ENCODE results near the gene NT5DC4. TPM values are rescaled to one million over a fixed set of nuclear protein-coding genes. Genes with fewer than 3 reads are reported as not detected.

Gene NT5DC4
- total and polyA plus RNA-seq, 2 experiments from 2014 or later, result not detected

- in situ Hi-C loops (cut with MboI), result no loop called here
- WGBS, 2 experiments (ENCODE audit: low coverage in 1 of 2, low lambda C conversion rate in 2 of 2, missing lambda C conversion rate in 2 of 2), result 74% methylated on average over 5 of the region's 5 CpGs
- TF ChIP-seq EZH2phosphoT487 (IDR thresholded peaks at IDR 0.05; ENCODE audit: insufficient read depth, low read depth), result no peak
- TF ChIP-seq EZH2 (IDR thresholded peaks at IDR 0.05; ENCODE audit: insufficient read depth, poor library complexity, severe bottlenecking), result no peak
Observed at GRCh38 chr2:112730791-112731190, 10.0 kb downstream of the NT5DC4 start.

DNA sequence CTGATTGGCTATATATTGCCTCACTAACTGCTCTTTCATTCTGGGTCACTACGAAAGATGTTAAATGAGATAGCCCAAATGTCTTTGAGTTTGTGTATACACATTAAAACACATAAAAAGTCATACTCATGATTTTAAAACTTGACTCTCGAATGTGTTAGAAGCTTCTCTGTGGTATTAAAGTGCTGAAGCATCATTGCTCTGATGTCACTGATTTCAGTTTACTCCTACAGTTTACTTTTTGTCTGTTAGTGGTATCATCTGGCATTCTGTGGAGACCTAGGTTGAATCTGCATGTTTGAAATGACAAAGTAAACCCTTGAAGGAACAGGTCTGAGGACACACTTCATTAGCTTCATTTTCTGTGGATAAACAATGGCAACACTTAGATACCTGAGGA, 10.7 kb downstream of the NT5DC4 start:
- Histone ChIP-seq H3K4me3 (no peak overlapping the region), H3K27me3 (replicated peaks; ENCODE audit: insufficient read depth) (no peaks in the 10 kb centered on the region), H3K79me2 (ENCODE audit: insufficient read depth) (no peaks in the 10 kb centered on the region), H4K20me1 (ENCODE audit: insufficient read depth) (no peaks in the 10 kb centered on the region), H3K9ac (no peak overlapping the region), H3K36me3 (ENCODE audit: low read depth) (no peaks in the 10 kb centered on the region), H3K4me2 (ENCODE audit: unreplicated experiment) (no peak overlapping the region), H3K9me2 (ENCODE audit: insufficient read depth) (no peaks in the 10 kb centered on the region), H2AFZ (no peak overlapping the region), H3F3A (ENCODE audit: insufficient read depth) (no peaks in the 10 kb centered on the region; the same call in 1 of the 2 replicates), H3K4me1 (ENCODE audit: insufficient read depth) (no peaks in the 10 kb centered on the region), H3K9me3 (ENCODE audit: low read depth) (no peaks in the 10 kb centered on the region), H3K27ac (no peak overlapping the region)
- in situ Hi-C loops (cut with MboI), result no loop called here
- no peak for DNase-seq
- TF ChIP-seq EZH2phosphoT487 (IDR thresholded peaks at IDR 0.05; ENCODE audit: insufficient read depth, low read depth), result no peak
- no peak for TF ChIP-seq EZH2 (IDR thresholded peaks at IDR 0.05; ENCODE audit: insufficient read depth, poor library complexity, severe bottlenecking)
- 93 to 96% methylated on average over 2 of the region's 2 CpGs for WGBS, 2 experiments (ENCODE audit: low coverage in 1 of 2, low lambda C conversion rate in 2 of 2, missing lambda C conversion rate in 2 of 2)

More at GRCh38 chr2:112730791-112731190, 10.0 kb downstream of the NT5DC4 start:
- Histone ChIP-seq H3K9me3 (ENCODE audit: low read depth) (no peaks in the 10 kb centered on the region), H3K4me3 (no peak overlapping the region), H3K9ac (no peak overlapping the region), H3K4me1 (ENCODE audit: insufficient read depth) (no peaks in the 10 kb centered on the region), H2AFZ (no peak overlapping the region), H3K9me2 (ENCODE audit: insufficient read depth) (no peaks in the 10 kb centered on the region), H3K36me3 (ENCODE audit: low read depth) (no peaks in the 10 kb centered on the region), H4K20me1 (ENCODE audit: insufficient read depth) (no peaks in the 10 kb centered on the region), H3K4me2 (ENCODE audit: unreplicated experiment) (no peak overlapping the region), H3K27me3 (replicated peaks; ENCODE audit: insufficient read depth) (no peaks in the 10 kb centered on the region), H3K79me2 (ENCODE audit: insufficient read depth) (no peaks in the 10 kb centered on the region), H3F3A (ENCODE audit: insufficient read depth) (no peaks in the 10 kb centered on the region), H3K27ac (no peak overlapping the region)
- no peak for DNase-seq

DNA sequence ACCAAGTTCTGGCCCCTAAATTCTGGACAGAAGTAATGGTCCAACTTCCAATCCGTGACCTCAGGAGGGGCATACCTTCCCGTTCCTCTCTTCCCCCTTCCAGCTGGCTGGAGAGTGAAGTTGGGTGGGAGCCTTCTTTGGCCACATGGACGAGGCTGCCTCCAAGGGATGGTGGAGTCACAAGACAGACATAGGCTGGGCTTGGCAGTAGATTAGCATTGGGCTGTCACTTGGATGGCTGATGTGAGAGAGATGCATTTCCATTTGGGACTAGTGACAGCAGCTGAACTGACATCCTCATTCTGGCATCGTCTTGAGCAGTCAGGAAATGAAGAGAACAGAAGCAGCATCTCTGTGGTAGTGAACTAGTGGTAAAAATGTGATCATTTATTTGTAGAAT, 12.6 kb downstream of the NT5DC4 start:
- H3K36me3 ChIP-seq (ENCODE audit: low read depth), result no peaks in the 10 kb centered on the region
- H4K20me1 ChIP-seq (ENCODE audit: insufficient read depth), result no peaks in the 10 kb centered on the region
- peaks cover 8% of the 10 kb centered on the region for H3K4me1 ChIP-seq (ENCODE audit: insufficient read depth)
- H2AFZ ChIP-seq, result no peak overlapping the region
- in situ Hi-C loops (cut with MboI), result no loop called here
- H3F3A ChIP-seq (ENCODE audit: insufficient read depth), result no peaks in the 10 kb centered on the region; the same call in 1 of the 2 replicates
- TF ChIP-seq EZH2phosphoT487 (IDR thresholded peaks at IDR 0.05; ENCODE audit: insufficient read depth, low read depth) (no peak), EZH2 (IDR thresholded peaks at IDR 0.05; ENCODE audit: insufficient read depth, poor library complexity, severe bottlenecking) (no peak)
- H3K9me3 ChIP-seq (ENCODE audit: low read depth), result no peaks in the 10 kb centered on the region
- H3K79me2 ChIP-seq (ENCODE audit: insufficient read depth), result no peaks in the 10 kb centered on the region
- H3K27ac ChIP-seq, result no peak overlapping the region
- H3K4me2 ChIP-seq (ENCODE audit: unreplicated experiment), result no peak overlapping the region
- no peak overlapping the region for H3K9ac ChIP-seq
- H3K27me3 ChIP-seq (replicated peaks; ENCODE audit: insufficient read depth), result no peaks in the 10 kb centered on the region
- H3K4me3 ChIP-seq, result no peak overlapping the region
- no peak for DNase-seq
- WGBS, 2 experiments (ENCODE audit: low coverage in 1 of 2, low lambda C conversion rate in 2 of 2, missing lambda C conversion rate in 2 of 2), result 34 to 39% methylated on average over 4 of the region's 4 CpGs
- no peaks in the 10 kb centered on the region for H3K9me2 ChIP-seq (ENCODE audit: insufficient read depth)

GRCh38 chr2:112733871-112734270, 13.1 kb downstream of the NT5DC4 start:
- Histone ChIP-seq H3K9me3 (ENCODE audit: low read depth) (no peaks in the 10 kb centered on the region), H3K36me3 (ENCODE audit: low read depth) (no peaks in the 10 kb centered on the region), H3F3A (ENCODE audit: insufficient read depth) (no peaks in the 10 kb centered on the region; the same call in 1 of the 2 replicates), H3K79me2 (ENCODE audit: insufficient read depth) (no peaks in the 10 kb centered on the region), H3K4me3 (no peak overlapping the region), H3K27me3 (replicated peaks; ENCODE audit: insufficient read depth) (no peaks in the 10 kb centered on the region), H2AFZ (no peak overlapping the region), H3K4me1 (ENCODE audit: insufficient read depth) (peaks cover 8% of the 10 kb centered on the region), H3K9ac (no peak overlapping the region), H3K27ac (no peak overlapping the region), H3K4me2 (ENCODE audit: unreplicated experiment) (no peak overlapping the region), H3K9me2 (ENCODE audit: insufficient read depth) (no peaks in the 10 kb centered on the region), H4K20me1 (ENCODE audit: insufficient read depth) (no peaks in the 10 kb centered on the region)
- WGBS, 2 experiments (ENCODE audit: low coverage in 1 of 2, low lambda C conversion rate in 2 of 2, missing lambda C conversion rate in 2 of 2), result 41 to 43% methylated on average over 1 of the region's 1 CpG
- DNase-seq, result no peak
- no peak for TF ChIP-seq EZH2phosphoT487 (IDR thresholded peaks at IDR 0.05; ENCODE audit: insufficient read depth, low read depth)
- TF ChIP-seq EZH2 (IDR thresholded peaks at IDR 0.05; ENCODE audit: insufficient read depth, poor library complexity, severe bottlenecking), result no peak
- in situ Hi-C loops (cut with MboI), result no loop called here

Data from GM23248 (cell line).